Measurements from ENCODE around the gene DNLZ.

DNLZ gene

DNA sequence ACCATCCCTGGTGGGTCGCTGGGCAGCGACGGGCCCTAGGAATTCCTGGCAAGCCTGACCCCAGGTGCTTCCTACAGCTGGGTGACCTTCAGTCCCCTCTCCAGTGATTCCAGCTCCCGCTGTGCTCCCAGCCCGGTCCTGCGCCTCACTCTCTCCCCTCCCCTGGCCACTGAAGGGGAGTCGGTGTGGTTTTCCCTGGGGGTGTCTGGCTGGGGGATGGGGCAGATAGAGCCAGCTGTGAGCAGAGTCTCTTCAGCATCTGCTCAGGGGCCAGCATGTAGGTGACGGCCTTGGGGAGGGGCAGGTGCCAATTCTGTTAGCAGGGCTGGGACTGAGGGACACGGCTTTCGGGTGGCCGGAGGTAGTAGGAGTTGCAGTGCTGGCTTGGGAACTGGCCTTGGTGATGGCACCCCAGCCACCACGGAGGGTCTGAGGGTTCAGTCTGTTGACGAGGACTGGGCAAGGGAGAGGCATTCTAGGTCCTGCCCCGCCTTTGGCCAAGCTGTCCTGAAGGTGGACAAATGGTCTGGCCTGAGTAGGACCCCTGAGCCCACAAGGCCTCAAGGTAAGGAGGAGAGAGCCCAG, 33.0 kb downstream of the DNLZ start:
- Histone ChIP-seq H3K4me1 (ENCODE audit: control insufficient read depth, insufficient read depth, low read length) (peaks cover 2% of the 10 kb centered on the region), H3K9me3 (ENCODE audit: control insufficient read depth, insufficient read depth, low read length) (no peaks in the 10 kb centered on the region), H3K36me3 (ENCODE audit: control insufficient read depth, insufficient read depth, low read length) (peaks cover 2% of the 10 kb centered on the region), H3K4me3 (ENCODE audit: low read depth, low read length) (no peak overlapping the region), H3K27me3 (ENCODE audit: control insufficient read depth, insufficient read depth, low read length) (no peaks in the 10 kb centered on the region), H3K9ac (ENCODE audit: low read depth, low read length) (no peak overlapping the region)

DNA sequence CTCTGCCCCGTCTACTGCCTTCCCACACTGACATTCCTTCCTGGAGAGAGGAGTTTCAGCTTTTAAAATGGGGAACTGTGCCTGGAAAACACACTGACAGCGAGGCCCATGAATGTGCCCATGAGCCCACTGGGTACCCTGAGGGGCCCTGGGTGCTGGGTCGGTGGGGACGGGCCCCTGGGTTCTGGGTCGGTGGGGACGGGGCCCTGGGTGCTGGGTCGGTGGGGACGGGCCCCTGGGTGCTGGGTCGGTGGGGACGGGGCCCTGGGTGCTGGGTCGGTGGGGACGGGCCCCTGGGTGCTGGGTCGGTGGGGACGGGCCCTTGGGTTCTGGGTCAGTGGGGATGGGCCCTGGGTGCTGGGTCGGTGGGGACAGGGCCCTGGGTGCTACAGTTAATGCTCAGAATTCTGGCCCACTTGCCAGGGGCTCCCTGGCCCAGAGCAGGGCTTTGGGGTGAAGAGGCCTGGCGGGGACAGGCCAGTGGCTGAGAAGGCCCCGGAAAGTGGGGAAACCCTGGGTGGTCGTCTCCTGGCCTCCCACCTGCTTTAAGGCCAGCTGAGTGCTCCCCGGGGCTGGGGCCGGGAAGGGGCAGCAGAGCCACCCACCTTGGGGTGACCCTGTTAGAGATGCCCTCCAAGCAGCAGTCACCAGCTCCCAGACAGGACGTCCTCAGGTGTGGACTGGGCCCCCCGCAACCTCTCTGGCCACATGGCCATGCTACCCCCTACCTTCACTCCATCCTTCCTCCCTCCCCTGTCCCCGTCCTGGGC, 33.7 kb downstream of the DNLZ start:
- Histone ChIP-seq H3K4me1 (ENCODE audit: control insufficient read depth, insufficient read depth, low read length) (peaks cover 2% of the 10 kb centered on the region), H3K36me3 (ENCODE audit: control insufficient read depth, insufficient read depth, low read length) (peaks cover 4% of the 10 kb centered on the region), H3K27me3 (ENCODE audit: control insufficient read depth, insufficient read depth, low read length) (no peaks in the 10 kb centered on the region), H3K9me3 (ENCODE audit: control insufficient read depth, insufficient read depth, low read length) (no peaks in the 10 kb centered on the region), H3K9ac (ENCODE audit: low read depth, low read length) (no peak overlapping the region), H3K4me3 (ENCODE audit: low read depth, low read length) (no peak overlapping the region)

DNA sequence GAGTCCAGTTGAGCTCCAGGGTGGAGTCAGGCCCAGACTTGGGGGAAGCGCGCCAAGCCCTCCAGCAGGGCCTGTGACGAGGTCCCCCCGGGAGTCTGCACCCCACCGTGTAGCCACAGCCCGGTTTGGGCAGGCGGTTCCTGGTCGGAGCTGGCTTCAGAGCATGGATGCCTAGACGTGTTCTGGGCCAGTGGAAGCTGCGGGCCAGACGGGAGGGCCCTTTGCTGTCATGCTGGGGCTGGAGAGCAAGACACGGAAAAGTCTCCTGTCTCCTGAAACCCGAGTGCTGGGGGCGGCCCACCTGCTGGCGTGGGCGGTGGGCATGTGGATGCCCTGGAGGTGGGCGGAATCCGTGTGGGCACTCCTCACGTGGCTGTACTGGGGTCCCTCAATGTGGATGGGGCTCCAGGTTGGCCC, 34.3 kb downstream of the DNLZ start:
- Histone ChIP-seq H3K9ac (ENCODE audit: low read depth, low read length) (no peak overlapping the region), H3K4me3 (ENCODE audit: low read depth, low read length) (no peak overlapping the region), H3K27me3 (ENCODE audit: control insufficient read depth, insufficient read depth, low read length) (no peaks in the 10 kb centered on the region)

DNA sequence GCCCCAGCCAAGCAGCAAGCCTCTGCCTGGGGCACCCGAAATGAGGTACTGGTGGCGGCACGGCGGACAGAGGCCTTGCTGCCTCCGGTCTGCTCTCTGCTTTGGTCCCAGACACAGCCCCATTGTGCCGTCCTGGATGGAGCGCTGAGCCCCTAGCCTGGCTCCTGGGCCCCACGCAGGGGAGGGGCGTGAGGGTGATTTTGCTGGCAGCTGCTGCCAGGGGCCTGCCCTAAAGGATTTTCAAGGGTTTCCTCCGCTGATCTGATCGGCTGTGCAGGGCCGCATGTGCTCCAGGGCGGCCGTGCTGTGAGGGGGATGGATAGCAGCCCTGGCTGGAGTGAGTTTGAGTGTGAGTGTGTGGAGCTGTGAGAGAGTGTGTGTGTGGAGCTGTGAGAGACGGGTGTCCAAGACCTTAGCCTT, 34.9 kb downstream of the DNLZ start:
- Histone ChIP-seq H3K9ac (ENCODE audit: low read depth, low read length) (peak overlapping the region; percentile 60), H3K27me3 (ENCODE audit: control insufficient read depth, insufficient read depth, low read length) (no peaks in the 10 kb centered on the region), H3K4me3 (ENCODE audit: low read depth, low read length) (no peak overlapping the region), H3K9me3 (ENCODE audit: control insufficient read depth, insufficient read depth, low read length) (no peaks in the 10 kb centered on the region), H3K36me3 (ENCODE audit: control insufficient read depth, insufficient read depth, low read length) (peaks cover 3% of the 10 kb centered on the region), H3K4me1 (ENCODE audit: control insufficient read depth, insufficient read depth, low read length) (peaks cover 2% of the 10 kb centered on the region)

More for the DNA sequence above, 34.3 kb downstream of the DNLZ start:
- Histone ChIP-seq H3K9me3 (ENCODE audit: control insufficient read depth, insufficient read depth, low read length) (no peaks in the 10 kb centered on the region), H3K36me3 (ENCODE audit: control insufficient read depth, insufficient read depth, low read length) (peaks cover 3% of the 10 kb centered on the region), H3K4me1 (ENCODE audit: control insufficient read depth, insufficient read depth, low read length) (peaks cover 2% of the 10 kb centered on the region)

DNA sequence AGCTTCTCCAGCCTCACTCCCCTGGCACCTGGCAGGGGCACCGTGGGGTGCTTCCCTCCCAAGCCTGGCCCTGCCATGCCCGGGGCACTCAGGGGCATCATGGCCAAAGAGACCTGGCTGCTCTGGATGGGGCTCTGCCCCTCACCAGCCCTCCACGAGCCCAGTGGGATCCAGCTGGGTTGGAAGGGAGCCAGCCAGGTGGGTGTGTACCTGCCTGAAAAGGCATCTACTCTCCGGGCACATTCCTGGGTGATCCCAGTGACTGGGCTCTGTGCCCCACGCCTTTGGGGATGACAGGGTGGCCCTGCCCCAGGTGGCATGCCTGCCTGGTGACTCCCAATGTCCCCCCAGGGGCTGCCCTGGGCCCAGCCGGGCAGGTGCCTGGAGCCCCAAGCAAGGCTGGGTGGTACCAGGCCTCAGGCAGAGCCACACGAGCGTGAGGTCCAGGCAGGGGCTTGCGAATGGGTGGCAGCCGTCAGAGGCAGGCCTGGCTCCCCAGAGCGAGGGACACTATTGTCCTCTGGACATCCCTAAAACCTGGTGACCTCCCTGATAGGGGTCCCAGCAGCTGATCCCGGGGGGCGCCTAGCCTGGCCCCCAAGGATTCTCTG, 35.4 kb downstream of the DNLZ start:
- peaks cover 2% of the 10 kb centered on the region for H3K4me1 ChIP-seq (ENCODE audit: control insufficient read depth, insufficient read depth, low read length)
- H3K9ac ChIP-seq (ENCODE audit: low read depth, low read length), result peak overlapping the region; percentile 65
- H3K4me3 ChIP-seq (ENCODE audit: low read depth, low read length), result peak overlapping the region; percentile 32
- H3K36me3 ChIP-seq (ENCODE audit: control insufficient read depth, insufficient read depth, low read length), result peaks cover 3% of the 10 kb centered on the region
- H3K27me3 ChIP-seq (ENCODE audit: control insufficient read depth, insufficient read depth, low read length), result no peaks in the 10 kb centered on the region
- no peaks in the 10 kb centered on the region for H3K9me3 ChIP-seq (ENCODE audit: control insufficient read depth, insufficient read depth, low read length)

DNA sequence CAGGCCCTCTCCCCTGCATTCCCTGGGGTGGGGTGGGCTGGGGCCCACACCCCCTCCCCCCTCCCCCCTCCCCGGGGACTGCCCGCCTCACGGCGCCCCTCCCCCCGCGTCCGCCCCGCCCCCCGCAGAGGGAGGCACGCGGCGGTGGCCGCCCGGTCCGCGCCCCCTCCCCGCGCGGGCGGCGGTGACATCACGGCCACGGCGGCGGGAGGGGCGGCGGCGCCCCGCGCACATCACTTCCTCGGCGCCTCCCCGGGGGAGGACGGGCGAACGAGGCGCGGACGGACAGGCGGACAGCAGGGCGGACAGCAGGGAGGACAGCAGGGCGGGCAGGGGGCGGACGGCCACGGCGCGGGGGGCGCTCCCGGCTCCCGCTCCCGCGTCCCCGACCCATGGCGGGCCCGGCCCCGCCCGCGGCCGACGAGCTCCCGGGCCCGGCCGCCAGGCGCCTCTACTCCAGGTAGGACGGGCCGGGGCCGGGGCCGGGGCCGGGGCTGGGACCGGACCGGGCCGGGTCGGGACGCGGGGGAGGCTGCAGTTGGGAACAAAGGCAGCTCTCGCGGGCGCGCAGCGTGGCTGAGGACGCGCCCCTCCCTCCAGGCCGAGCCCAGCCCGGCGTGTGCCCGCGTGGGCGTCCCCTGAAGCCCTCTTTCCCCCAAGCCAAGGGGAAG, 36.1 kb downstream of the DNLZ start, which contains the start of gene GPSM1:
Gene GPSM1, plus strand, starts transcription at position 236 of the 671 bp plus-strand sequence. Its CDS starts 157 bp downstream, at position 393.
- Histone ChIP-seq H3K36me3 (ENCODE audit: control insufficient read depth, insufficient read depth, low read length) (peaks cover 3% of the 10 kb centered on the region), H3K4me3 (ENCODE audit: low read depth, low read length) (peak within 1 kb of the TSS; percentile 32), H3K9ac (ENCODE audit: low read depth, low read length) (peak within 1 kb of the TSS; percentile 65), H3K27me3 (ENCODE audit: control insufficient read depth, insufficient read depth, low read length) (no peaks in the 10 kb centered on the region), H3K9me3 (ENCODE audit: control insufficient read depth, insufficient read depth, low read length) (no peaks in the 10 kb centered on the region), H3K4me1 (ENCODE audit: control insufficient read depth, insufficient read depth, low read length) (peaks cover 2% of the 10 kb centered on the region)

DNA sequence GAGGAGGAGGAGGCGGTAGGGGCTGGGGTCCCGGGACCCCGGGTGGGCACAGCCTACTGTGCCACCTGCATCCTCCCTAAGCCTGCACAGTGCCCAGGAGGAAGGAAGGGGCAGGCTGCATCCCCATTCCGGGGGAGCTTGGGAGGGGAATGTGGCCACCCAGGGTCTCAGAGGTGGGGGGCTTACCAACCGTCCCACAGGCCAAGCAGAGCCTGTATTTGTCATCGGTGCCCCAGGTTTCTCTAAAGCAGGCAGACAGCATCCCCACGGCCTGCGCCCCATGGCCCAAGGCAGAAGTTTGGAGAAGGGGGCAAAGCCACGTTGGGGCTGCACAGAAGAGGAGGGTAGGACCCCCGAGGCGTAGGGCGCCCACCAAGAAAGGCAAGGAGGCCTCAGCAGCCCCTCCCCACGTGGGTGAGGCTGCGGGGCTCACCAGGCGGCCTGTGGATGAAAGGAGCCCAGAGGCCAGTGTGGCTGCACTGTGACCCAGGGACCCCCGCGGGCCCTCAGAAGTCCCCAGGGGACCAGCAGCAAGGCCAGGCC, 36.7 kb downstream of the DNLZ start:
- Histone ChIP-seq H3K36me3 (ENCODE audit: control insufficient read depth, insufficient read depth, low read length) (peaks cover 3% of the 10 kb centered on the region), H3K4me3 (ENCODE audit: low read depth, low read length) (no peak overlapping the region), H3K4me1 (ENCODE audit: control insufficient read depth, insufficient read depth, low read length) (peaks cover 2% of the 10 kb centered on the region), H3K9ac (ENCODE audit: low read depth, low read length) (peak overlapping the region; percentile 37), H3K9me3 (ENCODE audit: control insufficient read depth, insufficient read depth, low read length) (no peaks in the 10 kb centered on the region), H3K27me3 (ENCODE audit: control insufficient read depth, insufficient read depth, low read length) (no peaks in the 10 kb centered on the region)

DNA sequence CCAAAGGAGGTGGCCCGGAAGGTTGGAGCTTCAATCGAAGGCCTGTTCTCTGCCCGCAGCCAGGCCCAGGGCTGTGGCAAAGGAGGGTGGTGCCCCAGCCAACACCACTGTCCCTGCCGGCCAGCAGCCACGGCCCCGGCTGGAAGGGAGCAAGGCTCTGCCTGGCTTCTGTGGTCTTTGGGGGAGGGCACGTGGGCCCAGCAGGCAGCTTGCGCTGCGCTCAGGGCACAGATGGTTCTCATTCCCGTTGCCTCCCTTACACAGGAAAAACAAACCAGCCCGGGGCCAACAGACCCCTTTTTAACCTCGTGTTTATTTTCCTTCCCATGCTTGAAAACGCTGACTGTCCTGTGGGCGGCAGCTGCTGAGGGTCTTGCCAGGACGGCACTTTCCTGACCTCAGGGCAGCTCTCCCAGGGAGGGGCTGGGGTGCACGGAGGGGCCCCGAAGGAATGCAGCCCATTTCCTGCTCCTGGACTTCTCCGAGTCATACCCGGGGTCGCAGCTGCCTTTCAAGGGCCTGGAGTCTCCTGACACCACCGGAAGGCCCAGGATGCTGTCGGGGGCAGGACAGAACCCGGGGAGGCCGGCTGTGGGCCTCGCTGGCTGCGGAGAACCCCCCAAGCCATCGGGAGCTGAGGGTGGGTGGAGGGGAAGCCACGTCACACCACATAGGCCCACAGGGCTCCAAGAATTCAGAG, 37.3 kb downstream of the DNLZ start:
- Histone ChIP-seq H3K27me3 (ENCODE audit: control insufficient read depth, insufficient read depth, low read length) (no peaks in the 10 kb centered on the region), H3K9ac (ENCODE audit: low read depth, low read length) (peak overlapping the region; percentile 37), H3K4me3 (ENCODE audit: low read depth, low read length) (no peak overlapping the region), H3K4me1 (ENCODE audit: control insufficient read depth, insufficient read depth, low read length) (peaks cover 2% of the 10 kb centered on the region), H3K9me3 (ENCODE audit: control insufficient read depth, insufficient read depth, low read length) (no peaks in the 10 kb centered on the region), H3K36me3 (ENCODE audit: control insufficient read depth, insufficient read depth, low read length) (peaks cover 3% of the 10 kb centered on the region)

DNA sequence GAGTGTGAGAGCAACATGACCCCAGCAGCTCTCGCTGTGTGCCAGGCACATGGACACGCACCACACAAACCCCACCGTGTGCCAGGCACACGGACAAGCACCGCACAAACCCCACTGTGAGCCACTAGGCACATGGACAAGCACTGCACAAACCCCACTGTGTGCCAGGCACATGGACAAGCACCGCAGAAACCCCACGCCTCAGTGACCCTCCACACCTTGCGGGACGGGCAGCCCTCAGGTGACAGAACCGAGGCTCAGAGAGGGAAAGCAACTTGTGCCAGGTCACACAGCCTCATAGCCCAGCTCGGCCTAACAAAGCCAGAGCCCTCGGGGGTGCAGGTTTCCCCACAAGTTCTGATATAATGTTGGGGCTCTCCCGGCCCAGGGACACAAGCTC, 38.2 kb downstream of the DNLZ start:
- H3K9ac ChIP-seq (ENCODE audit: low read depth, low read length), result no peak overlapping the region
- no peaks in the 10 kb centered on the region for H3K9me3 ChIP-seq (ENCODE audit: control insufficient read depth, insufficient read depth, low read length)
- peaks cover 3% of the 10 kb centered on the region for H3K36me3 ChIP-seq (ENCODE audit: control insufficient read depth, insufficient read depth, low read length)
- H3K4me1 ChIP-seq (ENCODE audit: control insufficient read depth, insufficient read depth, low read length), result peaks cover 2% of the 10 kb centered on the region
- no peaks in the 10 kb centered on the region for H3K27me3 ChIP-seq (ENCODE audit: control insufficient read depth, insufficient read depth, low read length)
- no peak overlapping the region for H3K4me3 ChIP-seq (ENCODE audit: low read depth, low read length)

DNA sequence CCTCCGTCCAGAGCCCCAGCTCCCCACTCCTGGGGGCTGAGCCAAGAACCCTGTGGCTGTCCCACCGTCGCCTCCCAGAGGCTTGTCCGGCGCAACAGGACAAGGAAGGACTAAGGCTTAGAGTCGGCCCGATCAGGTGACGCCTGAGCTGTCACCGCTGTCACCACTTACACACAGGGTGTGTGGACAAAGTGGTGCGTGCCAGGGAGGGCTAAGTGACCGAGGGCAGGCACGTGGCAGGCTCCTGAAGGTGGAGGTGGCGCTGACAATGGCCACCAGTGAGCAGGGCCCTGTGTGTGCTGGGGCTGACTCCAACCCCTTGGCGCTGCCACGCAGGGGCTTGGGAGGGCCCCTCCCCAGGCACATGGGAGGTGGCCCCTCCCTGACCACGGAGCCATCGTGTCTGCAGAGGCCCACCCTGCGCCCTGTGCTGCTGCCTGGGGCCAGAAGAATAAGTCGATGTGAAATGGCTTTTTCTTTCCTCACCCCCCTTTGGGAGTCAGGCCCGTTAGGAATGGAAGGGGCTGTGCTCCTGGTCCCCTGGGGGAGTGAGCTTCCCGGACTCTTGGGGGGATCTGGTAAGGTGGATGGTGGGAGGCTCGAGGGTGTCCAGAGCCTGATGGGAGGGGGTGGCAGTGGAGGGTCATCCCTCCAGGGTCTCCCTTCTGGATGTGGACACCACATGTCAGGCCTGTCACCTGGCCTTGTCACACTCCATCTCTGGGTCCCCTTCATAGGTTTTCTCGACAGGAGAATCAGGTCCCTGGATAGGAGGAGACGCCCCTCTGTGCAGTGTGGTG, 38.8 kb downstream of the DNLZ start:
- Histone ChIP-seq H3K4me3 (ENCODE audit: low read depth, low read length) (no peak overlapping the region), H3K9me3 (ENCODE audit: control insufficient read depth, insufficient read depth, low read length) (no peaks in the 10 kb centered on the region), H3K27me3 (ENCODE audit: control insufficient read depth, insufficient read depth, low read length) (no peaks in the 10 kb centered on the region), H3K4me1 (ENCODE audit: control insufficient read depth, insufficient read depth, low read length) (peaks cover 2% of the 10 kb centered on the region), H3K36me3 (ENCODE audit: control insufficient read depth, insufficient read depth, low read length) (peaks cover 3% of the 10 kb centered on the region), H3K9ac (ENCODE audit: low read depth, low read length) (no peak overlapping the region)
